GM19328 (cell line): ENCODE measurements around the gene YIPF2.

Source experiments
- ATAC-seq: cut with Tn5 transposase; IDR thresholded peaks from one replicate; pipeline ENCODE4 v1.9.1; 2021; ENCODE audit warnings: mild to moderate bottlenecking, moderate library complexity; ENCODE audit not compliant: unreplicated experiment

YIPF2 gene

GRCh38 chr19:10911579-10912363 is 16.7 kb downstream of the YIPF2 start:
- ATAC-seq, result no peak

GRCh38 chr19:10908380-10908960 is 20.0 kb downstream of the YIPF2 start:
- ATAC-seq, result no peak

GRCh38 chr19:10907925-10908324 is 20.5 kb downstream of the YIPF2 start:
- ATAC-seq, result no peak

GRCh38 chr19:10899151-10899653 is 29.2 kb downstream of the YIPF2 start:
- no peak for ATAC-seq

GRCh38 chr19:10898633-10899032 is 29.8 kb downstream of the YIPF2 start:
- no peak for ATAC-seq

- no peak for ATAC-seq
Observed at GRCh38 chr19:10896851-10897526, 31.4 kb downstream of the YIPF2 start.

- ATAC-seq, result no peak
Observed at GRCh38 chr19:10895920-10896319, 32.5 kb downstream of the YIPF2 start.

GRCh38 chr19:10895363-10895762 is 33.1 kb downstream of the YIPF2 start:
- ATAC-seq, result no peak

GRCh38 chr19:10894911-10895213 is 33.6 kb downstream of the YIPF2 start:
- ATAC-seq, result no peak

- ATAC-seq, result no peak
Observed at GRCh38 chr19:10892256-10892655, 36.2 kb downstream of the YIPF2 start.

- no peak for ATAC-seq
Observed at GRCh38 chr19:10891405-10892086, 36.9 kb downstream of the YIPF2 start.

GRCh38 chr19:10889880-10890279 is 38.6 kb downstream of the YIPF2 start:
- ATAC-seq, result no peak

GRCh38 chr19:10888421-10888866 is 40.0 kb downstream of the YIPF2 start:
- no peak for ATAC-seq

GRCh38 chr19:10887616-10888367 is 40.6 kb downstream of the YIPF2 start:
- no peak for ATAC-seq

- no peak for ATAC-seq
Observed at GRCh38 chr19:10885201-10886169, 43.0 kb downstream of the YIPF2 start.

GRCh38 chr19:10884274-10884673 is 44.2 kb downstream of the YIPF2 start:
- ATAC-seq, result no peak

GRCh38 chr19:10882108-10882457 is 46.4 kb downstream of the YIPF2 start:
- no peak for ATAC-seq

GRCh38 chr19:10881403-10882107 is 46.9 kb downstream of the YIPF2 start:
- ATAC-seq, result no peak

- ATAC-seq, result no peak
Observed at GRCh38 chr19:10878253-10878652, 50.2 kb downstream of the YIPF2 start.
